GM21717 (cell line): Measurements from ENCODE around the gene FAM72A.
"Not testable (repeated sequence)": the region's sequence is repeated elsewhere in the genome, so short reads cannot be mapped to it uniquely, and the experiment has no call there.

Source experiments
- ATAC-seq: cut with Tn5 transposase; IDR thresholded peaks from one replicate; pipeline ENCODE4 v1.9.1; 2021; ENCODE audit warnings: mild to moderate bottlenecking, moderate library complexity; ENCODE audit not compliant: unreplicated experiment

FAM72A gene

GRCh38 chr1:206202789-206203363 is at the start of gene FAM72A:
Gene FAM72A, minus strand, starts transcription at chr1:206202839. Its CDS starts 814 bp downstream, at chr1:206202025.
- peak; percentile 89 for ATAC-seq

GRCh38 chr1:206250953-206251681 is 48.5 kb upstream of the FAM72A start:
- not testable (repeated sequence) for ATAC-seq

- ATAC-seq: not testable (repeated sequence)
Measured at GRCh38 chr1:206246129-206246886, 43.7 kb upstream of the FAM72A start.

- ATAC-seq: not testable (repeated sequence)
Measured at GRCh38 chr1:206245479-206245878, 42.8 kb upstream of the FAM72A start.

- peak; percentile 98 for ATAC-seq
Measured at GRCh38 chr1:206243335-206243734, 40.7 kb upstream of the FAM72A start.

GRCh38 chr1:206240288-206240687 is 37.6 kb upstream of the FAM72A start:
- peak; percentile 56 for ATAC-seq

DNA sequence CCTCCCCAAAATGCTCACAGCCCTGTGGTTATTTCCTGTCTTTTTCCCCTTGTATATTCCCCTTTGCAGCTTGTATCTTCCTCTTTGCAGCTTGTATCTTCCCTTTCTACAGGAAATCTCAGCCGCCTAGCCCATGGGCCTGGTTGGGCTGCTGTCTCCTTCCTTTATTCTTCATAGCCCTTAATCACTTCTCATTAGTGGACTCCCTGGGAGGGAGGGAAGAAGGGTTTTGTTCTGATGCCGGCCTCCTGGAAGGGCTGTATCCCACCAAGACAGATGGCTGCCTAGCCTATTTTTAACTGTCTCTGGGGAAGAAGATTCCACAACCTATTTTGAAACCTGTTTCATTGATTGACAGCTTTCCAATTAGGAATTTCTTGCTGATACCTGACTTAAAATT is 32.6 kb upstream of the FAM72A start:
- ATAC-seq: not testable (repeated sequence)

- not testable (repeated sequence) for ATAC-seq
Measured at GRCh38 chr1:206234189-206234916, 31.7 kb upstream of the FAM72A start.

GRCh38 chr1:206232970-206233645 is 30.5 kb upstream of the FAM72A start:
- ATAC-seq: not testable (repeated sequence)

DNA sequence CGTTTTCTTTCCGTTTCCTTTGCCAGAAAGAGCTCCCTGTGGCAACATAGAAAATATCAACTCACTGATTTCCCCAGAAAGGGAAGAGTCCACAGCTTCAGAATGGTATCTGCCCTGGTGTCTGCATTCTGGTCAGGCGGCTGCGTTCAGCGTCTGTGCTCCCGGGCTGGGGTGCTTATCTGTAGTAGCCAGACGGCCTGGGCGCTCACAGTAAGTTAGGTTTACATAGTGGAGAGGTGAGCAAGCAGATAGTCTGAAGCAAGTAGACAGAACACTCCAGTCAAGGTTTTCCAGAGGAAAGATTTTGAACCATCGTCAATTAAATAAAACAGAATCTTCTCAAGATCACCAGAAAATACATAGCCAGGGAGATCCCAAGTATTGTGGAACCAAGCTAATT is 29.4 kb upstream of the FAM72A start:
- not testable (repeated sequence) for ATAC-seq

- ATAC-seq: not testable (repeated sequence)
Measured at GRCh38 chr1:206229286-206229685, 26.6 kb upstream of the FAM72A start.

DNA sequence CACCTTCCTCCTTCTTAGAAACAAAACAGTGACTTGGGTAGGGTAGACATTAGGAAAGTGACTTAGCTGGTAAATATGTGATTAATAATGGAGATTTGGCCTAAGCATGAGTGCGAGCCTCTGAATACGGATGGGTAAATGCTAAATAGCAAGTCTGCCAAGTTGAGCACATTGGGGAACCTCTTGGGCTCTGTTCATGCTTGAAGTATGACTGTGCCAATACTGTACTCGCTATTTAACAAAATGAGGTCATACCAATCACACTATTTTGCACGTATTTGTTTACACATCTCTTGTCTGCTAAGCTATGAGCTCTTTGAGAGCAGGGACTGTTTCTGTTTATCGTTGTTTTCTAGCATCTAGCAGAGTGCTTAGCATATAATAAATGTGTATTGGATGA is 24.2 kb upstream of the FAM72A start:
- not testable (repeated sequence) for ATAC-seq

DNA sequence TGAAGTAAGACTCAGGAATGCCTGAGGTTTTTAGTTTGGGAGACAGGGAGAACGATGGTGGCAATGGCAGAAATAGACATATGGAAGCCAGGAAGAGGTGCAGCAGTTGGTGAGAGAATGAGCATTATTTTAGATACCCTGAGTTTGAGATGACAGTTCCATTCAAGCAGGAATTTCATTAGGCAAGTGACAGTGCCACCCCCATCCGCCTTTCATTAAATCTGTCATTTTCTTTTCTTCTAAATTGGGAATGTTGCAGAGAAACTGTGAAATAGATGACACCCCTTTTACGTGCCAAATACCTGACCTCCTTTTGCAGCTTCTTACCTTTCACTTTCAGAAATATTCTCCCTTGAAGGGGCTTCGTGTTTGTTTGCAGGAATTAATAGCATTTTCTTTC is 22.7 kb upstream of the FAM72A start:
- not testable (repeated sequence) for ATAC-seq

GRCh38 chr1:206224190-206224776 is 21.6 kb upstream of the FAM72A start:
- ATAC-seq: not testable (repeated sequence)

DNA sequence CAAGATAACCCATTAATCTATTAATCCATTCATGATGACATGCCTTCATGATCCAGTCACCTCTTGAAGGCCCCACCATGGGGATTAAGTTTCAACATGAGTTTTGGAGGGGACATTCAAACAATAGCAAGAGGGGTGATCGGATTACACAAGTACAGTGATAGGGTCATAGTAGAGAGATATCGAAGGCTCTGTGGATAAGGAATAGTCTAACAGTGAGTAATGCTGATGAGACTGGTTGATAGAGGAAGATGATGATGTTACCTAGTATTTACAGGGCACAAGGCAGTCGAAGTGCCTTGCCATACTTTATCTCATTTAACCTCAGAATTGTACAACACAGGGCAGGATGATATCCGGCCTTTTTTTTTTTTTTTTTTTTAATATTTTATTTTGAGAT is 18.9 kb upstream of the FAM72A start:
- ATAC-seq: not testable (repeated sequence)

GRCh38 chr1:206220332-206221000 is 17.8 kb upstream of the FAM72A start:
- not testable (repeated sequence) for ATAC-seq

DNA sequence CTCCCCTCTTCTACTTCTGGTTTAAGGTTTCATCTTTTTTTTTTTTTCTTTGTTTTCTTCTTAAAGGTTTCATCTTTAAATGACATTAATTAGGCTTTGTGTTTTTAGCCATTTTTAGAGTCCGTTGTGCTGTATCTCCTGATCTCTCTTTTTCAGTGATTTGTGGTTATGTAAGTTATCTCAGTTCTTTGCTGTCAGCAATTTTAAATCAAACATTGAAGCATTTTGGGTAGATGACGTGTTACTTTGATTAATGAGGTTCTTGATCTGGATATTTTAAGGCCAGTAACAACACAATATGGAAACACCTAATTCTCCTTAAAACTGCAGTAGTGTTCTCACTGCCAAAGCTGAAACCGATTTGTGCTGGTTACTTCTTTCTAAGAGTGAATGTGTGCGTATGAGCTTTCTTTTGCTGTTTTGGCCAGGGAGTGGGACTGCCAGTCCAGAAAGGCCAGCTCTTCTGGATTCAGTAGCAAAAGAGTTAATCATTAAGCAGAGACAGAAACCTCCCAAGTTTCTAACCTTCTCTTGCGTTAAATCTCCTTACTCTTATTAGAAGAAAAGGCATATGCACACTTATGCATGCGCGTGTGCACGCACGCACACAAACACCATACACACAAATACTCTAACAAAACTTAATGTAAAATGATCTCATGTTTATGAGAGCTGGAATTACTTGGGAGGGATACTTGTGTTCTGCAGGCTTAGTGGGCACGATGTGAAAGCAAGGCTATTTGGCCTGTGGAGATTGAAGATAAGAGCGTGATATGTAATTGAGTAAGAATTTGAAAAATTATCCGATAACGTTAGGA is 17.1 kb upstream of the FAM72A start:
- ATAC-seq: not testable (repeated sequence)

GRCh38 chr1:206218765-206219164 is 16.1 kb upstream of the FAM72A start:
- not testable (repeated sequence) for ATAC-seq

GRCh38 chr1:206218285-206218684 is 15.6 kb upstream of the FAM72A start:
- not testable (repeated sequence) for ATAC-seq
